Prostate gland (tissue), 2 donors: Measurements from ENCODE around the gene IFT27.

Experiments
- POLR2A ChIP-seq: fragments of 450-650 bp; IDR thresholded peaks from one replicate; pipeline ENCODE4 v1.6.1; 2016; ENCODE audit warnings: antibody characterized with exemption, mild to moderate bottlenecking
- POLR2AphosphoS5 ChIP-seq: sonication (generic); formaldehyde crosslinking; IDR thresholded peaks from one replicate; pipeline ENCODE4 v1.6.1; 2017; ENCODE audit warnings: antibody characterized with exemption
- TF ChIP-seq, protein P1 (sequence below), 4 experiments: fragments of 200-600 bp in 2 of 4; fragments of 450-650 bp in 2 of 4; sonication (generic) in 2 of 4; IDR thresholded peaks; 1 replicate in 3 of 4; 2 replicates in 1 of 4; pipeline ENCODE4 v1.5.1; 2016 to 2019; ENCODE audit warnings: antibody characterized with exemption in 4 of 4, mild to moderate bottlenecking in 2 of 4, moderate library complexity in 2 of 4

GRCh38 chr22:36776722-36777121 is 803 bp upstream of the IFT27 start:
- TF ChIP-seq POLR2A (no peak), POLR2AphosphoS5 (no peak)
- TF ChIP-seq, protein P1, sequence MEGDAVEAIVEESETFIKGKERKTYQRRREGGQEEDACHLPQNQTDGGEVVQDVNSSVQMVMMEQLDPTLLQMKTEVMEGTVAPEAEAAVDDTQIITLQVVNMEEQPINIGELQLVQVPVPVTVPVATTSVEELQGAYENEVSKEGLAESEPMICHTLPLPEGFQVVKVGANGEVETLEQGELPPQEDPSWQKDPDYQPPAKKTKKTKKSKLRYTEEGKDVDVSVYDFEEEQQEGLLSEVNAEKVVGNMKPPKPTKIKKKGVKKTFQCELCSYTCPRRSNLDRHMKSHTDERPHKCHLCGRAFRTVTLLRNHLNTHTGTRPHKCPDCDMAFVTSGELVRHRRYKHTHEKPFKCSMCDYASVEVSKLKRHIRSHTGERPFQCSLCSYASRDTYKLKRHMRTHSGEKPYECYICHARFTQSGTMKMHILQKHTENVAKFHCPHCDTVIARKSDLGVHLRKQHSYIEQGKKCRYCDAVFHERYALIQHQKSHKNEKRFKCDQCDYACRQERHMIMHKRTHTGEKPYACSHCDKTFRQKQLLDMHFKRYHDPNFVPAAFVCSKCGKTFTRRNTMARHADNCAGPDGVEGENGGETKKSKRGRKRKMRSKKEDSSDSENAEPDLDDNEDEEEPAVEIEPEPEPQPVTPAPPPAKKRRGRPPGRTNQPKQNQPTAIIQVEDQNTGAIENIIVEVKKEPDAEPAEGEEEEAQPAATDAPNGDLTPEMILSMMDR (IDR thresholded peaks at IDR 0.05) = no peak
